ENCODE measurements around the gene PPP1R13B.
A peak's percentile ranks its signal among the peaks of the same experiment; 100 is the strongest.
"Not testable (repeated sequence)": the region's sequence is repeated elsewhere in the genome, so short reads cannot be mapped to it uniquely, and the experiment has no call there.

The PPP1R13B gene

DNA sequence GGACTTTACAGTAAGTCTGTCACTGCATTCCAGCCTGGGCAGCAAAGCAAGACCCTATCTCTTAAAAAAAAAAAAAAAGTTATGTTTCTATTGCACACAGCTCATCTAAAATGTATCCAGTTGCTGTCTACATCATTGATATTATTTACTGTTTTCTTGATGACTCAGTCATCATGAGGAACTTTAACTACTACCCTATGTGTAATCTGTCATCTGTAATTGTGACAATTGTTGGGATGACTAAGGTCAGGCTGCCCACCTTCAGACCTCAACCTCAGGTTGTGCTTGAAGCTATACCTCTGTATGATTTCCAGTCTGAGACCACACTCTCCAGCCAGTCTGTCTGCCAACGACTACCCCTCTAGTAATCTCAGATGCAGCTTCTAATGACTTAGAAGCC lies 15.3 kb downstream of the PPP1R13B start:
- DNase-seq (ENCODE audit: low read depth) = no peak

DNA sequence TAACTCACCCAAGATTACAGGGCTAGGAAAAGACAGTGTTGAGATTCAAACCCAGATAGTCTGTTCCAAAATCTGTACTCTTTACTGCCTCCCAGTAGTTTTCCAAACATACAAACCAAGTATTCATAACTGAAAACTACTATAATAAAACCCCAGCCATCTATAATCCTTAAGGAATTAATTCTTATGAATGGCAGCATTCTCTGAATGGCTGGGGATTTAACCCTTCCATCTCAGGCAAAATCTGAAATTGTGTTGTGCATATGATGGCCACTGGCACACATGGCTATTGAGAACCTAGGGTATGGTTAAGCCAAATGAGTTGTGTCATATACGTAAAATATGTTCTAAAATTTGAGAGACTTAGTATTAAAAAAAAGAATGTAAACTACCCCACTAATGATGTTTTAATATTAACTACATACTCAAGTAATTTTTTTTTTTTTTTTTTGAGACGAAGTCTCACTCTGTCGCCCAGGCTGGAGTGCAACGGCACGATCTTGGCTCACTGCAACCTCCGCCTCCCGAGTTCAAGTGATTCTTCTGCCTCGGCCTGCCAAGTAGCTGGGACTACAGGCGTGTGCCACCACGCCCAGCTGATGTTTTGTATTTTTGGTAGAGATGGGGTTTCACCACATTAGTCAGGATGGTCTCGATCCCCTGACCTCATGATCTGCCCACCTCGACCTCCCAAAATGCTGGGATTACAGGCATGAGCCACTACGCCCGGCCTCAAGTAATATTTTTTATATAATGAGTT lies 16.7 kb downstream of the PPP1R13B start:
- no peak for DNase-seq (ENCODE audit: low read depth)

DNA sequence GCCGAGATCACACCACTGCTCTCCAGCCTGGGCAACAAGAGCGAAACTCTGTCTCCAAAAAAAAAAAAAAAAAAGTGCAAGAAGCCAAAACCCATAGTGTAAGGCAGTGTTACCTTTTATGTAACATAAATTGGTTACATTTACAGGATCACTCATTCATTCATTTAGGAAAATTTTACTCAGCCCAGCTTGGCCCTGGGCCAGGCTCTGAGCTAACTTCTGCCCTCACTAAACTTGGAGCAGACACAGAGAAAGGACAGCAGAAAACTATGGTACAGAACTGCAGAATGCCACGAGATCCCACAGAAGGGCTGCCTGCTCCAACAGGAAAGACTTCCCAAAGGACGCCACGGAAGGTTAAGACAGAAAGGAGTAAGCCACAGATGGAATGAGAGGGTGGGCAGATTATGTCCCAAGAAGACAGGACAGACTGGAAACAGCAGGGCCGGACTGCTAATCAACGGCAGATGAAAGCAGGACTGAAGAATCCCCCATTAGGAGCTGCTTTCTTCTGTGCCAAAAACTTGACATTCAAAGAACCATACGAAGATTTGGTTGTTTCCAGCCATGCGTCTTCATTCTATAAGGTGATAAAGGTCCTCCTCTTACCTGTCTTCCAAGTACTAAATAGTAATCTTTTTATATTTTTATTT lies 18.9 kb downstream of the PPP1R13B start:
- peak; percentile 59 for DNase-seq (ENCODE audit: low read depth)

DNA sequence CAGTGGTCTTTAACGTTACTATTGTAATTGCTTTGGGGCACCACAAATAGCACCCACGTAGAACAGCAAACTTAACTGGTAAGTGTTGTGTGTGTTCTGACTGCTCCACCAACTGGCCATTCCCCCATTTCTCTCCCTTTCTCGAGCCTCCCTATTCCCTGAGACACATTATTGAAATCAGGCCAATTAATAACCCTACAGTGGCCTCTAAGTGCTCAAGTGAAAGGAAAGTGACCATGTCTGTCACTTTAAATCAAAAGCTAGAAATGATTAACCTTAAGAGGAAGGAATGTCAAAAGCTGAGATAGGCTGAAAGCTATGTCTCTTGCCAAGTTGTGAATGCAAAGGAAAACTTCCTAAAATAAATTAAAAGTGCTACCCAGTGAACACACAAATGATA lies 22.3 kb downstream of the PPP1R13B start:
- no peak for DNase-seq (ENCODE audit: low read depth)

DNA sequence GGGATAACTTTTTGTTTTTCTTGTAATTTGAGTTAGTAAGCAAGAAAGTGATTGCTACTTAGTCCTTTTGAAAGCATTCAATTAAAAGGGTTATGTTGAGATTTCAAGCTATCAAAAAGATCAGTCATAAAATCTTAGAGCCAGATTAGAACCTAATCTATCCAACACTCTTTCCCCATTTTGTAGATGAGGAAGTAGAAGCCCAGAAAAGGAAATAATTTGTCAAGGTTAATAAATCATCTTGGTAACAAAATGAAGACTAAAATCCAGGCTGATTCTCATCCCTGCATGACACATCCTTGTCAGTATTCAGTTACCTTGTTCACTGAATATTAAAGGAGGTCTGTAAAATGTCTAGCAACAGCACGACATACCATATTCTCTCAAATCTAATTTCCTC lies 26.5 kb downstream of the PPP1R13B start:
- DNase-seq (ENCODE audit: low read depth) = no peak

DNA sequence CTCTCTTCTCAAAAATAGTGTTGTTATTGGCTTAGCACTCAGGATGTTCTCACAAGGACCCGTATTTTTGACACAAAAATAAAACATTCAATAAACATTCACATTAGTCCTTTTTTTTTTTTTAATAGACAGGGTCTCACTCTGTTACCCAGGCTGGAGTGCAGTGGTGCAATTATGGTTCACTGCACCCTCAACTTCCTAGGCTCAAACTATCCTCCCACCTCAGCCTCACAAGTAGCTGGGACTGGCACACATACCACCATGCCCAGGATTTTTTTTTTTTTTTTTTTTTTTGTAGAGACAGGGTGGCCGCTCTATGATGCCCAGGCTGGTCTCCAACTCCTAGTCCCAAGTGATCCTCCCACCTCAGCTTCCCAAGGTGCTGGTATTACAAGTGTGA lies 27.0 kb downstream of the PPP1R13B start:
- no peak for DNase-seq (ENCODE audit: low read depth)

DNA sequence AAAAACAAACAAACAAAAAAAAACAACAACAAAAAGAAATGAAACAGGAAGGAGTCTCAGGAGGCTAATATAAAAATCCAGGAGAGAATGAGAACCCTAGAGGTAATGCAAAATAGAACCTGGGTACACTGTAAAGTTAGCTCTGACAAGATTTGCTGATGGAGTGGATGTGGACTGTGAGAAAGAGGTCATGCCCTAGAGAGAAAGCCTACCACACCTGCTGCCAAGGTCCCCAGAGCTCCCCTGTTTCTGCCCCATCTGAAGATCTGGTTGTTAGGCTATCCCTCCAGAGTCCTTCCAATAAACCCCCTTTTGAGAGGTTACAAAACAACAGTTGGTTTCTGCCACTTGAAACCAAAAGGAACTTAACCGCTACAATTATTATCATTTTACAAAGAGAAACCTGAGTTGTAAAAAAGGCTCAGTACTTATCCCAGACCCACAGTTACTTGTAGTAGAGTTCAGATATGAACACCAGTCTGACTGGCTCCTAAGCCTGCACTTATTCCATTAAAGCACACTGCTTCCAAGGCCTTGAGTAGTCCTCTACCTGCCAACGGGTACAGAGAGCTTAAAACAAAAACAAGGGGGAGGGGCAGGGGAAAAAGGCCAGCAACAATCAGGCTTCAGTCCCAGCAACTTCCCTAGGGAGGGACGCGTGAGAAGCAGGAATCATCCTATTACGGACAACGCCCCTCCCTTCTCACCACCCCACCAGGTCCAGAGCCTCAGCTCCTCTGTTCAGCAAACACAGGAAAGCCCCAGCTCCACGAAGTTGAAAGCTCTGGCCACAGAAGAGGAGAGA lies 27.7 kb downstream of the PPP1R13B start:
- peak; percentile 17 for DNase-seq (ENCODE audit: low read depth)

DNA sequence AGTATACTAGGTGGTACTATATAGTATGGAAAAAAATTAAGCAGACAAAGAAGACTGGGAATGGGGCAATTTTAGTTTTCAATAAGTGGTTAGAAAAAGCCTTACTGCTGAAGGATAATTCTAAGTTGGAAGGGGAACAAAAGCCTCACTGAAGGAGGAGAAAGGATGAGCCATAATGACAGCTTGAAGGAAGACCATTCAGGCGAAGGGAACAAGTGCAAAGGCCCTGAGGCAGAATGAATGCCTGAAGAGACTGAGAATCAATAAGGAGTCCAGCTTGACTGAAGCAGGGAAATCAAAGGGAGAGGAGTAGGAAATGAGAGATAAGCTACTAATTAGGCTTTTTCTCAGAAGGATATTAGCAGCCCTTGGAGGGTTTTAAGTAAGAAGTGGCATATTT lies 28.5 kb downstream of the PPP1R13B start:
- no peak for DNase-seq (ENCODE audit: low read depth)

DNA sequence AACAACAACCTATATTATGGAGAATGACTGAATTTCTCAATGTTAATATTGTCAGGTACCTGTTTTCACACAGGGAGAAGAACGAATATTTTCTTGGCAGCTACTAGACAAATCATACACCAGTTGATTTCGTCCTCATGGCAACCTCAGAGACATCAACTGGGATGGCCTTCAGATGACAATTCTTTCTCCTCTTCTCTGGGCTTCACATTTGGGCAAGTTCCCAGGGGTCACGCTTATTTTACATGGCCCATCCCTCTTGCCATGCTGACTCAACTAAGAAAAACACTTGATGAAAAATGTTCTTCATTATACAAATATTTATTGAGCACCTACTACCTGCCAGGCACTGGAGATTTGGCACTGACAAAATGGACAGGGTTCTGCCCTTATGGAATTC lies 29.0 kb downstream of the PPP1R13B start:
- DNase-seq (ENCODE audit: low read depth) = no peak

DNA sequence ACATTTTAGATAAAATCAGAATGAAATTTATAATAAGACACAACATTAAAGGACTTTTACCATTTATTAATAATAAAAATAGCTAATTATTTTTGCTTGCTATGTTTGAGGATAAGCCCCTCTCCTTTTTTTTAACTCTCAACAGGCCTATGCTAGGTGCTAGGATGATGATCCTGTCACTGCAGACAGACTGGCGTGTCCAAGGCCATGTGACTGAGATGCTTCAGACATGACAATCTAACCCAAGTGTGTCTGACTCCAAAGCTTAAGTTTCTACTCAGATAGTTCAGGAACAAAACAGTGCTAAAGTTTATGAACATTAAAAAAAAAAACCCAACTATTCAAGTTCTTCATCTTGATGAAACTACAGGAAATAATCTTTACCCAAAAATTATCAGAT lies 29.8 kb downstream of the PPP1R13B start:
- DNase-seq (ENCODE audit: low read depth) = no peak

DNA sequence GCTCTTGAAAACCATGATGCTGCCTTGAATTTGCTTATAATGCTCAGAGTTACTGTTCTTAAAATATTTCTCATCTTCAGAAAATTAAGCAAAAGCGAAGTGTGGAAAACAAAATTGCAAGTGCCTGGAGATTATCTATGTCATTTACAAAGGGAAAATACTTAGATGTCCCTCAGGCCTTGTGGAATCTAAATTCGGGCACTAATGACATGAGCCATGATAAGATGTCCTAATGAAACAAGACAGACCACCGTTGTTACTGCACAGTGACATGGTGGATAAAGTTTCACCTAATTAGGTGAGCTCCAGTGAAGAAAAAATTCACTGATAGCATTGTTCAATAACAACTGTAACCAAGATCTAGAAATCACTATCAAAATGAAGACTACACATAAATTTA lies 30.4 kb downstream of the PPP1R13B start:
- DNase-seq (ENCODE audit: low read depth) = no peak

DNA sequence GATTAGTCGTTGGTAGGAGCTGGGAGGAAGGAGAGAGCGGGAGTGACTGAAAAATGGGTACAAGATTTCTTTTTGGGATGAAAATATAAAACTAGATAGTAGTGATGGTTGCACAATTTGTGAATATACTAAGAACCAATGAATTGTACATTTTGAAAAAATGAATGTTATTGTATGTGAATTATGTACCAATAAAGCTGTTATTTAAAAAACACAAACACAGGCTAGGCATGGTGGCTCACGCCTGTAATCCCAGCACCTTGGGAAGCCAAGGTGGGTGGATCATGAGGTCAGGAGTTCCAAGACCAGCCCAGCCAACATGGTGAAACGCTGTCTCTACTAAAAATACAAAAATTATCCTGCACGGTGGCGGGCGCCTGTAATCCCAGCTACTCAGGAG lies 32.1 kb downstream of the PPP1R13B start:
- DNase-seq (ENCODE audit: low read depth) = no peak

DNA sequence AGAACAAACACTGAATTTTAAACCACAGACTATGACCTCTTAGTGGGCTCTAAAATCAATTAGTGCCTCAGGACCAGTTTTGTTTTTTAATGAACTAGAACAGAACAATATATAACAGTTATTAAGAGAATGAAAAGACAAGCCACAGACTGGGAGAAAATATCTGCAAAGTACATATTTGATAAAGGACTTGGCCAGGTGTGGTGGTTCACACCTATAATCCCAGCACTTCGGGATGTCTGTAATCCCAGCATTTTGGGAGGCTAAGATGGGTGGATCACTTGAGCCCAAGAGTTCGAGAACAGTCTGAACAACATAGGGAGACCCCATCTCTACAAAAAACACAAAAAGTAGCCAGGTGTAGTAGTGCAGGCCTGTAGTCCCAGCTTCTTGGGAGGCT lies 36.2 kb downstream of the PPP1R13B start:
- no peak for DNase-seq (ENCODE audit: low read depth)

DNA sequence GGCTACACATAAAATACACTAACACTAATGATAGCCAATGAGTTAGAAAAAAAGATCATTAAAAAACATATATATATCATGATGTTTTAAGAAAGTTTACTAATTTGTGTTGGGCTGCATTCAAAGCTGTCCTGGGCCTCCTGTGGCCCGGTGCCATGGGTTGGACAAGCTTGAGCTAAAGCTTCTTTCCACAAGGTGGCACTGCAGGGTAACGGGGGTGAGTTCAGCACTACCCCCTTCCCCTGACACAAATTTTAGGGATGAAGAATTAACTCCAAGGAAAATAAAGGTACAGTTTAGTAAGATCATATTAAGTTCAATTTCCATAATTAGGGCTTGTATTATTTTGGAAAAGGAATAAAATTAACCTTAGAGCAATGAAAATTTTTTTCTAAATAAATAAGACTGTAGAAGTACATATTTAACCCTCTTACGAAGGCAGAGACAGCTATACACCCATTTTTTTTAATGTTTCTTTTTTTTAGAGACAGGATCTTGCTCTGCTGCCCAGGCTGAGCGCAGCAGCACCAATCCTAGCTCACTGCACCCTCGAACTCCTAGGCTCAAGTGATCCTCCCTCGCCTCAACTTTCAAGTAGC lies 38.9 kb downstream of the PPP1R13B start:
- peak; percentile 68 for DNase-seq (ENCODE audit: low read depth)

DNA sequence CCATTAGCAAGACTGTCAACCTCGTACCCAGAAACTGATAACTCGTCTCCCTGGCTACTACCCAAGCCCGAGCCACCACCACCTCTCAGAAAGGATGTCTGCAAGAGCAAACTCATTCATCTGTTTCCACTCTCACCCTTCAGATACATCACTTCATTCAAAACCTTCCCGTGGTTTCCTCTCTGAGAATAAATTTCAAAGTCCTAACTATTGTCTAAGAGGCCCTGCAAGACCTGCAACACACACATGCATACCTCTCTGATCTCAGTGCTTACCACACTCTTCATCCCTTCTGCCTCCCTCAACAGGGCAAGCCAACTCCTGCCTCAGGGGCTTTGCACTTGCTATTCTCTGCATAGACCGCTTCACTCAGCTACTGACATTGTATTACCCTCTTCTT lies 40.6 kb downstream of the PPP1R13B start:
- DNase-seq (ENCODE audit: low read depth) = no peak

DNA sequence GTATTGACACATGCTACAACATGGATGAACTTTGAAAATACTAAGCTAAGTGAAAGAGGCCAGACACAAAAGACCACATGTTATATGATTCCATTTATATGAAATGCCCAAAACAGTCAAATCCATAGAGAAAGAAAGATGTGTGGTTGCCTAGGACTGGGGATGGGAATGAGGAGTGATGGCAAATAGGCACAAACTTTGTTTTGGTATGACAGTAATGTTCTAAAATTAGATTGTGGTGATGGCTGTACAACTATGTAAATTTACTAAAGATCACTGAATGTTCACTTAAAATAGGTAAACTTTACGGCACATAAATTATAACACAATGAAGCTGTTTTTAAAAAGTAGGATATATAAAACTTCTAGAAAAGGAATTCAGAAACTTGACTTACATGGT lies 41.7 kb downstream of the PPP1R13B start:
- no peak for DNase-seq (ENCODE audit: low read depth)

DNA sequence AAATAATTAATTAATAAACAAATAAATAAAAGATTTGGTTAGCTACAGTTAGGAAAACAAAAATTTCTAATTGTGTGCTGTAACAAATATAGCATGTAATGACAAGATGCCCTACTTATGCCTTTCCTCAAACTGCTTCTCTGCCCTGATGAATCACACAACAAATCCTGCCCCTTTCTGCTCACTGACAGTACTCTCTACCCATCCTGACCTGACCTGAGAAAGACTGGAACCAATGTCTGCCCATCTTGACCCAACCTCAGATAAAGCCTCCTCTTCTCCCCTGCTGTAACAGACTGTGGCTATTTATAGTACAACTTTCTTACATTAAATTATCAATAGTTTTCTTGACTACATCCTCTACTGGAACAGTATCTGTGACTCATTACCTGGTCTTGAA lies 43.7 kb downstream of the PPP1R13B start:
- DNase-seq (ENCODE audit: low read depth) = no peak

DNA sequence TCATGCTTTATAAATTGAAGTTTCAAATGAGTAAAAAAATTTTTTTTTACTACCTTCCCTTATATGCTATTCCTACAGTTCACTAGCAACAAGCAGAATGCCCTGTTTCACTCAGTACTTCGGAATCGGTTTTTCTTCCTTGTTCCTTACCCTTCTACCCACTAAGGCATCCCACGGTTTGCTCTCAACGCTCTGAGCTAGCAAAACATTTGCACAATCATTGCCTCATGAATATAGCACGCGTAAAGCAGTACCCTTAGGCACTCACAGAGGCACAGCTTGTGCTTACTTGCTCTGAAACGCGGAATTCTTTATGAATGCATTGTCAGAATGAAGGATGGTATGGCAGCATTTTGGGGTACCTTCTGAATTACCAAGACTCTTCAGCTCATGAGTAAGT lies 45.0 kb downstream of the PPP1R13B start:
- DNase-seq (ENCODE audit: low read depth) = no peak

DNA sequence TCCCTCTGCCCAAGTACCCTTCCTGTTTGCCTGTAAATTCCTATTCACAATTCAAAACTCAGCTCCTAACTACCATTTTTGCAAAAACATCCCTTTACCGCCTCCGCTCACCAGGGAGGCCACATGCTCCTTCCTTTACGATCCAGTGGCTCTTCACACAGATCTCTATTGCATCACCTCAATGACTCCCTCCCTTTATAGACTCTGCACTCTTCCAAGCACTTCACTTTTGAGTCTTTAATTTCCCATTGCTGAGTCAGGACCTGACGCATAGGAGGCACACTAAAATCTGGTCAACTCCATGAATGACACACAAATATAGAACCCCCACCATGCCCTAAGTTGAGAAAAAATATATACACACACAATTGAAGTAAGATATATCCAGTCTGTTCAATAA lies 45.9 kb downstream of the PPP1R13B start:
- DNase-seq (ENCODE audit: low read depth) = peak; percentile 23

DNA sequence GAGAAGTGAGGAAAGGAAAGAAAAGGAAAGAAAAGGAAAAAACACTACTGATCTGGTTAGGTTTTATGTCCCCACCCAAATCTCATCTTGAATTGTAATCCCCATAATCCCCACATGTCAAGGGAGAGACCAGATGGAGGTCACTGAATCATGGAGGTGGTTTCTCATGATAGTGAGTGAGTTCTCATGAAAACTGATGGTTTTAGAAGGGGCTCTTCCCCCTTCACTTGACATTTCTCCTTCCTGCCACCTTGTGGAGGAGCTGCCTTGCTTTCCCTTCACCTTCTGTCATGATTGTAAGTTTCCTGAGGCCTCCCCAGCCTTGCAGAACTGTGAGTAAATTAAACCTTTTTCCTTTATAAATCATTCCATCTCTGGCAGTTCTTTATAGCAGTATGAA lies 54.2 kb downstream of the PPP1R13B start:
- DNase-seq (ENCODE audit: low read depth) = not testable (repeated sequence)

DNA sequence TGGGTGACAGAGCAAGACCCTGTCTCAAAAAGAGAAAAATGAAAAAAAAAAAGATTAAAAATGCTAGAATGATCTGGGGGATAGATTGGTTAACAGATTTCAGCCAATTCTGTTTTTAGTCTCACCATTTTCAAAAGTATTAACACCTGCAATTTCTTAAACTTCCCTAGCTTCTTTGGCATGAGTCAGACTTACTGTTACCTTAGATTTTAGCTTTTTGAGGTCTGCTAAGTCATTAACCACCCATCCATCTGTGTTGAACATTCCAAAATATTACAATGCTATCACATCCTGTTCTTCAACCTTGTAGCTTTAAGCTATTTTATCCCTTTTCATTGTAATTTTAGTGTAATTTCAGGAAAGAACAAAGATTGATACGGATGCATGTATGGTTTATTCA lies 59.3 kb downstream of the PPP1R13B start:
- DNase-seq (ENCODE audit: low read depth) = no peak

DNA sequence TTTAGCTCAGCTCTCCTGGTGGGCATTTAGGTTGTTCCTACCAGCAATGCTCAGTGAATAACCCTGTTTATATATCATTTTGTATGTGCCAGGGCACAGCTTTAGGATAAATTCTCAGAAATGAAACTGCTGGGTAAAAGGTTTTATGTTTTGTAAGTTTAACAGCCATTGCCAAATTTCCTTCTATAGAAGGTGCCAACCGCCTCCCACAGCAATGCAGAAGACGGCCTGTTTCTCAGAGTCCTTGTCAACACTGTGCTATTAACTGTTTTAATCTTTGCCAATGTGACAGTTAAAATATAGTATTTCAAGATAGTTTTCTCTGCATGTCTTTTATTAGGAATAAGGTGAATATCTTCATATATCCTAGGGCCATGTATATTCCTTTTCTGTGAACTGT lies 65.0 kb downstream of the PPP1R13B start:
- no peak for DNase-seq (ENCODE audit: low read depth)

DNA sequence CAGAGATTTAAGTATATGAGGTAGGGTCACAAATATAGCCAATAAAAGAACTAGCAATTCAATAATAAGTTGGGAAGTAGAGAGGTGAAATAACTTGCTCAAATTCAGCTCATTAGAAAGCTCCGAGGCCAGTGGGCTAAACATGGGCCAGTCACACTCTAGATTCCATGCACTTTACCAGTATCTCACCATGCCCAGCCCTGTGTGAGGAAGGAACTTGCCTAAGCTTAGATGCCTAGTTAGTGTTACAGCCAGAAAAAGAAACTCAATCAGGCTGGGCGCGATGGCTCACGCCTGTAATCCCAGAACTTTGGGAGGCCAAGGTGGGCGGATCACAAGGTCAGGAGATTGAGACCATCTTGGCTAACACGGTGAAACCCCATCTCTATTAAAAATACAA lies 71.1 kb downstream of the PPP1R13B start:
- DNase-seq (ENCODE audit: low read depth) = not testable (repeated sequence)
